HepG2 (cell line): ENCODE results near the gene CD300LF. TPM values are rescaled to one million over a fixed set of nuclear protein-coding genes. Genes with fewer than 3 reads are reported as not detected.
A peak's percentile ranks its signal among the peaks of the same experiment; 100 is the strongest.

Experiments used
- AGO2 ChIP-seq: fragments of 200-400 bp; formaldehyde crosslinking; optimal IDR thresholded peaks from 2 replicates; pipeline ENCODE3; 2017; ENCODE audit warnings: mild to moderate bottlenecking, low read depth, low read length, moderate library complexity
- ATF7-NPFF ChIP-seq: sonication (generic); formaldehyde crosslinking; IDR thresholded peaks from 2 replicates; pipeline ENCODE4 v1.8.1; 2023; ENCODE audit warnings: mild to moderate bottlenecking, low read depth, missing genetic modification reagents, moderate library complexity
- CERS6 ChIP-seq: sonication (generic); formaldehyde crosslinking; IDR thresholded peaks from 2 replicates; pipeline ENCODE4 v1.5.0; 2020; ENCODE audit warnings: missing genetic modification reagents
- DRAP1 ChIP-seq: IDR thresholded peaks from 2 replicates; pipeline ENCODE4 v1.6.1; 2016; ENCODE audit warnings: missing genetic modification reagents, missing compliant biosample characterization
- FOXO4 ChIP-seq: sonication (generic); formaldehyde crosslinking; conservative IDR thresholded peaks from 2 replicates; pipeline ENCODE4 v1.8.1; 2023; ENCODE audit warnings: missing genetic modification reagents
- GATA4 ChIP-seq: sonication (generic); IDR thresholded peaks from 2 replicates; pipeline ENCODE4 v1.6.1; 2016; ENCODE audit warnings: antibody characterized with exemption, low read depth, borderline replicate concordance
- HDAC2 ChIP-seq: sonication (generic); formaldehyde crosslinking; IDR thresholded peaks from 2 replicates; pipeline ENCODE4 v1.4.0; 2020; ENCODE audit warnings: missing genetic modification reagents
- KLF13 ChIP-seq: sonication (generic); formaldehyde crosslinking; IDR thresholded peaks from 2 replicates; pipeline ENCODE4 v1.4.0; 2020; ENCODE audit warnings: mild to moderate bottlenecking, missing genetic modification reagents
- MED8 ChIP-seq: sonication (generic); formaldehyde crosslinking; IDR thresholded peaks from 2 replicates; pipeline ENCODE4 v1.8.1; 2023; ENCODE audit warnings: mild to moderate bottlenecking, missing genetic modification reagents; ENCODE audit not compliant: insufficient replicate concordance
- PCBP2 ChIP-seq: fragments of 200-400 bp; formaldehyde crosslinking; optimal IDR thresholded peaks from 2 replicates; pipeline ENCODE3; 2018; ENCODE audit warnings: low read length, low read depth; ENCODE audit not compliant: poor library complexity, severe bottlenecking
- RARA ChIP-seq: IDR thresholded peaks from 2 replicates; pipeline ENCODE4 v1.6.1; 2016; ENCODE audit warnings: missing genetic modification reagents, missing compliant biosample characterization
- SMARCC2 ChIP-seq: fragments of 450-650 bp; IDR thresholded peaks from 2 replicates; pipeline ENCODE4 v1.6.1; 2017; ENCODE audit warnings: antibody characterized with exemption, mild to moderate bottlenecking
- SNAI1 ChIP-seq: sonication (generic); formaldehyde crosslinking; IDR thresholded peaks from 2 replicates; pipeline ENCODE4 v1.5.0; 2020; ENCODE audit warnings: mild to moderate bottlenecking, missing genetic modification reagents, borderline replicate concordance
- SPEN ChIP-seq: sonication (generic); formaldehyde crosslinking; IDR thresholded peaks from 2 replicates; pipeline ENCODE4 v1.5.1; 2020; ENCODE audit warnings: low read depth, mild to moderate bottlenecking, missing genetic modification reagents
- TFDP2 ChIP-seq: sonication (generic); formaldehyde crosslinking; IDR thresholded peaks from 2 replicates; pipeline ENCODE4 v1.4.0; 2020; ENCODE audit warnings: missing genetic modification reagents
- TOE1 ChIP-seq: sonication (generic); formaldehyde crosslinking; IDR thresholded peaks from 2 replicates; pipeline ENCODE4 v1.4.0; 2020; ENCODE audit warnings: mild to moderate bottlenecking, missing genetic modification reagents
- ZBTB8A ChIP-seq: sonication (generic); formaldehyde crosslinking; IDR thresholded peaks from 2 replicates; pipeline ENCODE4 v1.4.0; 2020; ENCODE audit warnings: mild to moderate bottlenecking, low read depth, missing genetic modification reagents, borderline replicate concordance
- ZFAT ChIP-seq: sonication (generic); formaldehyde crosslinking; conservative IDR thresholded peaks from 2 replicates; pipeline ENCODE4 v1.8.1; 2023; ENCODE audit warnings: missing genetic modification reagents, inconsistent platforms
- ZGPAT ChIP-seq: IDR thresholded peaks from 2 replicates; pipeline ENCODE4 v1.6.1; 2016; ENCODE audit warnings: mild to moderate bottlenecking
- ZNF12 ChIP-seq: sonication (generic); formaldehyde crosslinking; IDR thresholded peaks from 2 replicates; pipeline ENCODE4 v1.5.0; 2020; ENCODE audit warnings: missing genetic modification reagents
- ZSCAN25 ChIP-seq: sonication (generic); formaldehyde crosslinking; IDR thresholded peaks from 2 replicates; pipeline ENCODE4 v1.8.0; 2022; ENCODE audit warnings: mild to moderate bottlenecking, missing genetic modification reagents
- ZXDC ChIP-seq: sonication (generic); formaldehyde crosslinking; IDR thresholded peaks from 2 replicates; pipeline ENCODE4 v1.5.0; 2020; ENCODE audit warnings: mild to moderate bottlenecking, missing genetic modification reagents
- polyA plus RNA-seq, 8 experiments: library from polyadenylated mRNA; depleted of rRNA in 3 of 8; stranded (reverse) in 7 of 8; unstranded in 1 of 8; fragments of >200 nt; fragmentation: Illumina TruSeq in 4 of 8; extraction: Trizol in 4 of 8; gene quantifications; 2 replicates each; pipeline versions ENCODE4 v1.2.1 to v1.2.3, GENCODE V29; 2011 to 2016; ENCODE audit warnings: low read depth in 4 of 8, missing spikeins in 1 of 8, mixed read lengths in 1 of 8; ENCODE audit not compliant: insufficient read depth in 1 of 8
- total RNA-seq, 5 experiments: library from RNA; depleted of rRNA; stranded (reverse); fragments of >200 nt; fragmentation: Illumina TruSeq; extraction: Trizol; gene quantifications; 2 replicates each; pipeline ENCODE4 v1.2.3, GENCODE V29; 2016; ENCODE audit warnings: low read depth in 1 of 5

Gene CD300LF
- total and polyA plus RNA-seq, 2 of the 13 experiments (the other 11 are each of a cell fraction or from before 2014, with no cell fraction given), result not detected

- TF ChIP-seq ZSCAN25 (CRISPR knock-in tag), result 0 out of 2 replicates have a peak, but pooled peaks have one; percentile 10
- no peak for TF ChIP-seq ZFAT (CRISPR knock-in tag)
- TF ChIP-seq TFDP2 (CRISPR knock-in tag), result peak; percentile 51; the same call in 1 of the 2 replicates
- TF ChIP-seq HDAC2 (CRISPR knock-in tag), result no peak
- TF ChIP-seq PCBP2, result no peak
- TF ChIP-seq AGO2, result peak; percentile 8
- TF ChIP-seq ZGPAT (CRISPR knock-in tag), result no peak
- TF ChIP-seq SNAI1 (CRISPR knock-in tag), result no peak
- TF ChIP-seq TOE1, result no peak
- TF ChIP-seq KLF13 (CRISPR knock-in tag), result no peak
- no peak for TF ChIP-seq SMARCC2
- TF ChIP-seq FOXO4 (CRISPR knock-in tag), result no peak
- no peak for TF ChIP-seq RARA (CRISPR knock-in tag)
- TF ChIP-seq ZBTB8A (CRISPR knock-in tag), result no peak
- TF ChIP-seq ZXDC (CRISPR knock-in tag), result no peak
- TF ChIP-seq CERS6, result no peak
- TF ChIP-seq SPEN, result peak; percentile 41; the same call in 1 of the 2 replicates
- TF ChIP-seq ATF7-NPFF (CRISPR knock-in tag), result 0 out of 2 replicates have a peak, but pooled peaks have one; percentile 31
- no peak for TF ChIP-seq DRAP1 (CRISPR knock-in tag)
- TF ChIP-seq GATA4, result no peak
- TF ChIP-seq MED8 (CRISPR knock-in tag), result no peak
- no peak for TF ChIP-seq ZNF12 (CRISPR knock-in tag)
Observed at GRCh38 chr17:74737299-74738050, 24.8 kb upstream of the CD300LF start (continued).
